GM12891 (cell line): ENCODE measurements around the gene LTBP1.

Source experiments
- DNase-seq: peaks from one replicate; pipeline ENCODE4 v3.0.0; 2011; ENCODE audit warnings: low spot score; ENCODE audit not compliant: insufficient read length
- FAIRE-seq: peaks from 2 replicates; lab custom pipeline; 2011; peaks lifted over from hg19 to GRCh38; lab: Jason Lieb, UNC
- PAX5 ChIP-seq: IDR thresholded peaks from 2 replicates; pipeline ENCODE4 v1.6.1; 2011; ENCODE audit warnings: low read length, moderate library complexity, mild to moderate bottlenecking; ENCODE audit not compliant: insufficient read depth, severe bottlenecking
- POLR2A ChIP-seq: IDR thresholded peaks from 2 replicates; pipeline ENCODE4 v1.6.1; 2011; ENCODE audit warnings: low read depth, low read length, control low read depth
- POLR2AphosphoS5 ChIP-seq: IDR thresholded peaks from 2 replicates; pipeline ENCODE4 v1.6.1; 2011; ENCODE audit warnings: low read depth, low read length, control low read depth
- POU2F2 ChIP-seq: IDR thresholded peaks from 2 replicates; pipeline ENCODE4 v1.6.1; 2011; ENCODE audit warnings: low read depth, mild to moderate bottlenecking, control low read depth, low read length, moderate library complexity
- SPI1 ChIP-seq: IDR thresholded peaks from 2 replicates; pipeline ENCODE4 v1.6.1; 2011; ENCODE audit warnings: low read depth, low read length, control low read depth
- TAF1 ChIP-seq: IDR thresholded peaks from 2 replicates; pipeline ENCODE4 v1.6.1; 2011; ENCODE audit warnings: low read depth, low read length, control low read depth

LTBP1 gene

GRCh38 chr2:33392366-33392765 lies 445.6 kb downstream of the LTBP1 start:
- FAIRE-seq (no peak), DNase-seq (no peak)
- TF ChIP-seq POLR2AphosphoS5, result no peak
- no peak for TF ChIP-seq TAF1
- no peak for TF ChIP-seq PAX5
- TF ChIP-seq POLR2A, result no peak
- no peak for TF ChIP-seq SPI1
- TF ChIP-seq POU2F2, result no peak

DNA sequence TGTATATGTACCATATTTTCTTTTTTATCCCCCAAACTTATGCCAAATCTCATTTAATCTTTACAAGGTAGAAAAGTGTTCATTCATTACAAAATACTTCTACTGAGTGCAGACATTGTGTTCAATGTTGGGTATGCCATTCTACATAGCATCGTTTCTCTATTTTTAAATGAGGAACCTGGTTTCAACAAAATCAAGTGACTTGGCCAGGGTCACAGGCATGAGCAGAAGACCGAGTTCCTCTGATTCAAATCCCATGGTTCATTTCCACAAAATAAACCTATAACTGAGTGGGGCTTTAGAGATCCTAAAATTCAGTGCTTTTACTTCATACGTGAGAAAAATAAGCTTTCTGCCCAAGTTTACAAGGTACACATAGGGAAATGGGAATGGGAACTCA lies 448.3 kb downstream of the LTBP1 start:
- TF ChIP-seq POLR2A (no peak), POLR2AphosphoS5 (no peak), SPI1 (no peak), POU2F2 (no peak), TAF1 (no peak), PAX5 (no peak)
- FAIRE-seq (no peak), DNase-seq (no peak)

DNA sequence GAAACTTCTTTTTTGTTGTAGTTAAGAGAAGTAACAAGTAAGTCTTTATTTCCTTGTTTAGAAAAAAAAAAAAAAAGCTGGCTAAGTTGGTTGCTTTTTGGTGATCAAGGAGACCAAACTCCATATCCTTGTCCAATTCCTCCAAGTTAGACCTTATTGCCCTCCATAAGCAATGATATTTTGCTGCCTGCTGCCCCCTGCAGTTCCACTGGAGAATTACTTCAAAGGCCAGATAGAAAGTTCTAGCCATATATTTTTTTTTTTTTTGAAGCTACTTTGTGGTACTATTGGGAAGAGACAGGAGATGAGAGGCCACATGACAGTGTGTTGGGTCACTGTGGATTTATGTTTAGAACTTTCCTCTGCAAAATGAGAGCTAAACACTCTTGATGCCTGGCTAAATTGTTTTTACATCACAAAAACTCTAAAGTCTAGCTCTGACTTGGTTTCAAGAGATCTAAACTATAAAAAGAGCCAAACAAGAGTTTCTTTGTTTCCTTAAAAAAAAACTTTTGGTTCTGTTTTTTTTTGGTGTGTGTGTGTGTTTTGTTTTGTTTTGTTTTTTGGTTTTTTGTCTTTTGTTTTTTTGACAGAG lies 449.0 kb downstream of the LTBP1 start:
- DNase-seq (no peak), FAIRE-seq (peak; percentile 9)
- TF ChIP-seq POLR2A (no peak), SPI1 (no peak), POU2F2 (no peak), PAX5 (no peak), TAF1 (no peak), POLR2AphosphoS5 (no peak)

GRCh38 chr2:33404321-33404720 lies 457.6 kb downstream of the LTBP1 start:
- FAIRE-seq, result no peak
- no peak for DNase-seq
- TF ChIP-seq POLR2AphosphoS5 (no peak), SPI1 (no peak), TAF1 (no peak), POLR2A (no peak), POU2F2 (no peak), PAX5 (no peak)

DNA sequence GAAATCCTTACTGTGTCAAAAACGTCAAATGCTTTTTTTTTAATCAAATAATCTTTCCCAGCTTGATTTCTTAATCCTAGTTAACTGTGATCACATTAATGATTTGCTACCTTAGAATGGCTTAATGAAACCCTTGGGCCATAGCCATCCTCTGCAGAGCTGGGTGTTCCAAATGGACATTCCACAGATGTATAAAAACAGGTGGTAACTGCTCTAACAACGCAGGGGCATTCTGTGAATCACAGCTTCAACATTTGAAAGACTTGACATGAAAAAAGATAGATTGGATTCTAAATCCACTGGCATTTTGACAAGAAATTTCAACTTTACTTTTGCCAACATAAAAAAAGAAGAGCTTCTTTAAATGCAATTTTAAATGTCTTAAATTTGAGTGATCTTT lies 459.9 kb downstream of the LTBP1 start:
- DNase-seq, result no peak
- FAIRE-seq, result no peak
- TF ChIP-seq TAF1 (no peak), POLR2AphosphoS5 (no peak), PAX5 (no peak), POLR2A (no peak), POU2F2 (no peak), SPI1 (no peak)

GRCh38 chr2:33408109-33408508 lies 461.4 kb downstream of the LTBP1 start:
- DNase-seq (no peak), FAIRE-seq (no peak)
- TF ChIP-seq PAX5 (no peak), SPI1 (no peak)

GRCh38 chr2:33409417-33409955 lies 462.7 kb downstream of the LTBP1 start:
- DNase-seq, result no peak
- FAIRE-seq, result no peak

DNA sequence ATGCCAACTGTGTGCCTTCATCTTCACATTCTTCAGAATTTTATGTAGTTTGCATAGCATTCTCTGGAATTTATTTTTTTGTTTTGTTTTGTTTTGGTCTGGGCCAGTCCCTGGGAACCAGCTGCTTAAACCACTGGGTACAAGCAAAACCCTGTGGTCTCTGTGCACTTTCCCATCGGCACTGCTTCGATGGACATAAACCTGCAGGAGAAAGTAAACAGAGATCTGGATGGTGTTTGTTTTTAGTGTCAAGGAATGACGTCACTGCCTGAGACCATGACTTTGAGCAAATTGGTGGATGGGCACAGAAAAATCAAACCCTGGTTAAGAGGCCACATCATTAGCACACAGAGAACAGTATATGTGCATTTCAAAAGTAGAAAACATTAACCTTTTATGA lies 465.0 kb downstream of the LTBP1 start:
- no peak for TF ChIP-seq POU2F2
- no peak for TF ChIP-seq SPI1
- no peak for TF ChIP-seq PAX5
- TF ChIP-seq TAF1, result no peak
- no peak for TF ChIP-seq POLR2AphosphoS5
- TF ChIP-seq POLR2A, result no peak
- FAIRE-seq (no peak), DNase-seq (no peak)

More at GRCh38 chr2:33409417-33409955, 462.7 kb downstream of the LTBP1 start:
- no peak for TF ChIP-seq POU2F2
- TF ChIP-seq SPI1, result no peak
- TF ChIP-seq PAX5, result no peak
- no peak for TF ChIP-seq POLR2A
- no peak for TF ChIP-seq POLR2AphosphoS5
- no peak for TF ChIP-seq TAF1

GRCh38 chr2:33412920-33413319 lies 466.2 kb downstream of the LTBP1 start:
- no peak for FAIRE-seq
- TF ChIP-seq POLR2AphosphoS5, result no peak
- no peak for TF ChIP-seq POU2F2
- TF ChIP-seq POLR2A, result no peak
- TF ChIP-seq TAF1, result no peak
- TF ChIP-seq PAX5, result no peak
- no peak for TF ChIP-seq SPI1
- DNase-seq, result no peak

- TF ChIP-seq SPI1, result no peak
- no peak for TF ChIP-seq POLR2AphosphoS5
- TF ChIP-seq POLR2A, result no peak
- no peak for TF ChIP-seq PAX5
- no peak for TF ChIP-seq POU2F2
- no peak for TF ChIP-seq TAF1
- FAIRE-seq (no peak), DNase-seq (no peak)
Measured at GRCh38 chr2:33419581-33420200, 472.9 kb downstream of the LTBP1 start.
